T-cell (primary cell): ENCODE data around the gene CRTC1. TPM values are rescaled to one million over a fixed set of nuclear protein-coding genes. Genes with fewer than 3 reads are reported as not detected.

ENCODE experiments used
- ATAC-seq, 4 experiments: fragments of 200-7000 bp in 3 of 4; fragments of 150-1000 bp in 1 of 4; cut with Tn5 transposase; replicated peaks in 1 of 4; 1 replicate in 3 of 4; 2 replicates in 1 of 4; pipeline ENCODE4 v1.10.0; 2021; ENCODE audit warnings: moderate library complexity in 3 of 4, mild to moderate bottlenecking in 2 of 4, moderate number of reproducible peaks in 1 of 4
- CTCF ChIA-PET, 2 donors: fragments of 300-600 bp; sonication (Branson Sonifier 250); formaldehyde crosslinking; loops; one replicate each; lab custom pipeline; 2022; ENCODE audit warnings: antibody characterized with exemption in 2 of 2; lab: Charles Lee
- POLR2A ChIA-PET, 2 donors: fragments of 300-600 bp; sonication (Branson Sonifier 250); formaldehyde crosslinking; loops; one replicate each; lab custom pipeline; 2022; ENCODE audit warnings: antibody characterized with exemption in 2 of 2; lab: Charles Lee
- DNase-seq, 35 experiments: peaks; one replicate each; pipeline versions ENCODE4 v3.0.0 to v3.0.0-alpha.2; 2013 to 2023
- H3K27ac ChIP-seq: one replicate; pipeline ENCODE4 v1.5.1; 2013; ENCODE audit warnings: low read length
- H3K27me3 ChIP-seq, 2 experiments: replicated peaks in 1 of 2; 1 replicate in 1 of 2; 2 replicates in 1 of 2; pipeline versions ENCODE4 v1.6.1 to v1.7.0; 2013; ENCODE audit warnings: low read length in 1 of 2, mixed read lengths in 1 of 2; ENCODE audit not compliant: control insufficient read depth in 2 of 2, insufficient read depth in 2 of 2; ENCODE audit errors: extremely low read depth in 1 of 2
- H3K36me3 ChIP-seq, 2 donors: 1 replicate in 1 of 2; 2 replicates in 1 of 2; pipeline versions ENCODE4 v1.6.1 to v1.7.0; 2013; ENCODE audit warnings: low read length in 1 of 2; ENCODE audit not compliant: control insufficient read depth in 2 of 2, insufficient read depth in 1 of 2; ENCODE audit errors: extremely low read depth in 1 of 2
- H3K4me1 ChIP-seq, 2 experiments: 1 replicate in 1 of 2; 2 replicates in 1 of 2; pipeline versions ENCODE4 v1.6.1 to v1.7.0; 2013; ENCODE audit warnings: low read length in 2 of 2, mixed read lengths in 1 of 2; ENCODE audit not compliant: insufficient read depth in 2 of 2, control insufficient read depth in 1 of 2; ENCODE audit errors: extremely low read depth in 1 of 2
- H3K4me3 ChIP-seq, 2 donors: 1 replicate in 1 of 2; 2 replicates in 1 of 2; pipeline versions ENCODE4 v1.5.1 to v1.7.0; 2013; ENCODE audit warnings: mild to moderate bottlenecking in 2 of 2, low read length in 1 of 2, moderate library complexity in 1 of 2; ENCODE audit not compliant: control insufficient read depth in 1 of 2; ENCODE audit errors: extremely low read depth in 1 of 2
- H3K9me3 ChIP-seq: 2 replicates; pipeline ENCODE4 v1.7.0; 2013
- H3K27ac Mint-ChIP-seq, 2 donors: one replicate each; pipeline ENCODE4 v1.8.0; 2020 to 2021; ENCODE audit warnings: mild to moderate bottlenecking in 2 of 2, mixed read lengths in 2 of 2
- H3K27me3 Mint-ChIP-seq, 2 donors: one replicate each; pipeline ENCODE4 v1.8.0; 2021 to 2022; ENCODE audit warnings: mixed read lengths in 2 of 2
- H3K36me3 Mint-ChIP-seq: one replicate; pipeline ENCODE4 v1.8.0; 2021; ENCODE audit warnings: mixed read lengths
- H3K4me1 Mint-ChIP-seq, 3 donors: one replicate each; pipeline ENCODE4 v1.8.0; 2020 to 2022; ENCODE audit warnings: mixed read lengths in 3 of 3, mild to moderate bottlenecking in 1 of 3
- H3K4me3 Mint-ChIP-seq, 3 donors: one replicate each; pipeline ENCODE4 v1.8.0; 2020 to 2022; ENCODE audit warnings: mild to moderate bottlenecking in 3 of 3, mixed read lengths in 3 of 3, moderate library complexity in 3 of 3
- H3K9me3 Mint-ChIP-seq, 3 donors: one replicate each; pipeline ENCODE4 v1.8.0; 2020 to 2022; ENCODE audit warnings: mixed read lengths in 3 of 3
- WGBS: methylation state at CpG from one replicate; pipeline ENCODE4 v1.1.5; 2013; ENCODE audit warnings: missing lambda C conversion rate; ENCODE audit not compliant: insufficient coverage; 5-methylcytosine and 5-hydroxymethylcytosine counted together
- total RNA-seq, 35 experiments: library from RNA in 6 of 35; stranded (reverse) in 6 of 35; fragments of 120-200 nt in 1 of 35; gene quantifications; one replicate each; pipeline versions ENCODE4 v1.2.1 to v1.2.4 and lab custom pipeline; 2013 to 2026

Gene CRTC1
- total RNA-seq, 5 donors from 2014 or later (not counting 1 experiment from before 2014, with no cell fraction given) = 19.6 to 26.9 (median 25.0) TPM

- H3K27me3 ChIP-seq = no peaks in the 10 kb centered on the region
- H3K9me3 Mint-ChIP-seq = no peaks in the 10 kb centered on the region
- POLR2A ChIA-PET = no interaction called here
- no peak for DNase-seq
- 96% methylated on average over 17 of the region's 24 CpGs for WGBS
- no peak overlapping the region for H3K4me3 Mint-ChIP-seq
- no peaks in the 10 kb centered on the region for H3K9me3 ChIP-seq
- no peak overlapping the region for H3K27ac ChIP-seq
- H3K36me3 ChIP-seq = peaks cover 0 to 2% of the 10 kb centered on the region in 2 donors
- H3K4me1 ChIP-seq = no peaks in the 10 kb centered on the region
- no peak for ATAC-seq
- no peak overlapping the region for H3K27ac Mint-ChIP-seq
- no peaks in the 10 kb centered on the region for H3K4me1 Mint-ChIP-seq
- H3K4me3 ChIP-seq = no peak overlapping the region
- CTCF ChIA-PET = interaction anchor here in 1 of 2 donors (0.6 kb wide), 1 partner anchor 9 kb away, joined by 3 read pairs; no protein-coding TSS in a partner anchor
- H3K27me3 Mint-ChIP-seq = no peaks in the 10 kb centered on the region
- H3K36me3 Mint-ChIP-seq = peaks cover 11% of the 10 kb centered on the region
Observed at GRCh38 chr19:18768997-18769891, 85.8 kb downstream of the CRTC1 start.

GRCh38 chr19:18769989-18770528 lies 86.6 kb downstream of the CRTC1 start:
- Mint-ChIP-seq H3K27ac (no peak overlapping the region), H3K4me1 (no peaks in the 10 kb centered on the region)
- WGBS = 87% methylated on average over 11 of the region's 15 CpGs

GRCh38 chr19:18770663-18771327 lies 87.3 kb downstream of the CRTC1 start:
- no peak overlapping the region for H3K4me3 Mint-ChIP-seq
- 72% methylated on average over 10 of the region's 13 CpGs for WGBS
- no peaks in the 10 kb centered on the region for H3K27me3 ChIP-seq
- peaks cover 0 to 2% of the 10 kb centered on the region in 2 donors for H3K36me3 ChIP-seq
- H3K27me3 Mint-ChIP-seq = no peaks in the 10 kb centered on the region
- H3K36me3 Mint-ChIP-seq = peaks cover 11% of the 10 kb centered on the region
- no peaks in the 10 kb centered on the region for H3K9me3 ChIP-seq
- no peak overlapping the region for H3K27ac Mint-ChIP-seq
- H3K4me3 ChIP-seq = no peak overlapping the region
- H3K4me1 ChIP-seq = no peaks in the 10 kb centered on the region
- ATAC-seq (no peak), DNase-seq (no peak)
- no peaks in the 10 kb centered on the region for H3K9me3 Mint-ChIP-seq
- H3K4me1 Mint-ChIP-seq = no peaks in the 10 kb centered on the region
- CTCF ChIA-PET = no interaction called here
- POLR2A ChIA-PET = no interaction called here
- no peak overlapping the region for H3K27ac ChIP-seq

More at GRCh38 chr19:18769989-18770528, 86.6 kb downstream of the CRTC1 start:
- H3K36me3 Mint-ChIP-seq = peaks cover 11% of the 10 kb centered on the region
- H3K27me3 Mint-ChIP-seq = no peaks in the 10 kb centered on the region
- H3K4me3 ChIP-seq = no peak overlapping the region
- peaks cover 0 to 2% of the 10 kb centered on the region in 2 donors for H3K36me3 ChIP-seq
- no peak for DNase-seq
- H3K4me1 ChIP-seq = no peaks in the 10 kb centered on the region
- CTCF ChIA-PET = no interaction called here
- no peak for ATAC-seq
- no peaks in the 10 kb centered on the region for H3K27me3 ChIP-seq
- H3K9me3 Mint-ChIP-seq = no peaks in the 10 kb centered on the region
- no peak overlapping the region for H3K27ac ChIP-seq
- POLR2A ChIA-PET = no interaction called here
- H3K4me3 Mint-ChIP-seq = no peak overlapping the region
- H3K9me3 ChIP-seq = no peaks in the 10 kb centered on the region

- DNase-seq (no peak), ATAC-seq (no peak)
- H3K27ac Mint-ChIP-seq = no peak overlapping the region
- POLR2A ChIA-PET = no interaction called here
- no peaks in the 10 kb centered on the region for H3K27me3 ChIP-seq
- peaks cover 10% of the 10 kb centered on the region for H3K36me3 Mint-ChIP-seq
- no peaks in the 10 kb centered on the region for H3K9me3 ChIP-seq
- H3K36me3 ChIP-seq = peaks cover 0 to 2% of the 10 kb centered on the region in 2 donors
- 94% methylated on average over 33 of the region's 36 CpGs for WGBS
- no peak overlapping the region for H3K27ac ChIP-seq
- no peaks in the 10 kb centered on the region for H3K4me1 ChIP-seq
- H3K4me3 ChIP-seq = no peak overlapping the region
- H3K4me1 Mint-ChIP-seq = no peaks in the 10 kb centered on the region
- CTCF ChIA-PET = no interaction called here
- no peaks in the 10 kb centered on the region for H3K9me3 Mint-ChIP-seq
- no peaks in the 10 kb centered on the region for H3K27me3 Mint-ChIP-seq
- H3K4me3 Mint-ChIP-seq = no peak overlapping the region
Observed at GRCh38 chr19:18771328-18772242, 88.1 kb downstream of the CRTC1 start.

GRCh38 chr19:18772620-18773587 lies 89.4 kb downstream of the CRTC1 start:
- CTCF ChIA-PET = no interaction called here
- WGBS = 88% methylated on average over 21 of the region's 27 CpGs
- no peaks in the 10 kb centered on the region for H3K9me3 Mint-ChIP-seq
- H3K4me3 ChIP-seq = no peak overlapping the region
- peaks cover 0 to 2% of the 10 kb centered on the region in 2 donors for H3K36me3 ChIP-seq
- H3K4me3 Mint-ChIP-seq = no peak overlapping the region
- DNase-seq = no peak
- no peaks in the 10 kb centered on the region for H3K27me3 Mint-ChIP-seq
- peaks cover 0 to 2% of the 10 kb centered on the region in 2 experiments for H3K27me3 ChIP-seq
- no peak overlapping the region for H3K27ac ChIP-seq
- no peaks in the 10 kb centered on the region for H3K4me1 Mint-ChIP-seq
- POLR2A ChIA-PET = no interaction called here
- no peaks in the 10 kb centered on the region for H3K4me1 ChIP-seq
- no peak overlapping the region for H3K27ac Mint-ChIP-seq
- ATAC-seq = no peak
- no peaks in the 10 kb centered on the region for H3K9me3 ChIP-seq
- H3K36me3 Mint-ChIP-seq = peaks cover 3% of the 10 kb centered on the region
